NCI-H226 (cell line): ENCODE measurements around the gene PTPN13.

ENCODE experiments used
- DNase-seq: peaks from one replicate; pipeline ENCODE4 v3.0.0-alpha.2; 2015

PTPN13 gene, protein sequence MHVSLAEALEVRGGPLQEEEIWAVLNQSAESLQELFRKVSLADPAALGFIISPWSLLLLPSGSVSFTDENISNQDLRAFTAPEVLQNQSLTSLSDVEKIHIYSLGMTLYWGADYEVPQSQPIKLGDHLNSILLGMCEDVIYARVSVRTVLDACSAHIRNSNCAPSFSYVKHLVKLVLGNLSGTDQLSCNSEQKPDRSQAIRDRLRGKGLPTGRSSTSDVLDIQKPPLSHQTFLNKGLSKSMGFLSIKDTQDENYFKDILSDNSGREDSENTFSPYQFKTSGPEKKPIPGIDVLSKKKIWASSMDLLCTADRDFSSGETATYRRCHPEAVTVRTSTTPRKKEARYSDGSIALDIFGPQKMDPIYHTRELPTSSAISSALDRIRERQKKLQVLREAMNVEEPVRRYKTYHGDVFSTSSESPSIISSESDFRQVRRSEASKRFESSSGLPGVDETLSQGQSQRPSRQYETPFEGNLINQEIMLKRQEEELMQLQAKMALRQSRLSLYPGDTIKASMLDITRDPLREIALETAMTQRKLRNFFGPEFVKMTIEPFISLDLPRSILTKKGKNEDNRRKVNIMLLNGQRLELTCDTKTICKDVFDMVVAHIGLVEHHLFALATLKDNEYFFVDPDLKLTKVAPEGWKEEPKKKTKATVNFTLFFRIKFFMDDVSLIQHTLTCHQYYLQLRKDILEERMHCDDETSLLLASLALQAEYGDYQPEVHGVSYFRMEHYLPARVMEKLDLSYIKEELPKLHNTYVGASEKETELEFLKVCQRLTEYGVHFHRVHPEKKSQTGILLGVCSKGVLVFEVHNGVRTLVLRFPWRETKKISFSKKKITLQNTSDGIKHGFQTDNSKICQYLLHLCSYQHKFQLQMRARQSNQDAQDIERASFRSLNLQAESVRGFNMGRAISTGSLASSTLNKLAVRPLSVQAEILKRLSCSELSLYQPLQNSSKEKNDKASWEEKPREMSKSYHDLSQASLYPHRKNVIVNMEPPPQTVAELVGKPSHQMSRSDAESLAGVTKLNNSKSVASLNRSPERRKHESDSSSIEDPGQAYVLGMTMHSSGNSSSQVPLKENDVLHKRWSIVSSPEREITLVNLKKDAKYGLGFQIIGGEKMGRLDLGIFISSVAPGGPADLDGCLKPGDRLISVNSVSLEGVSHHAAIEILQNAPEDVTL (N-terminal part only)

DNA sequence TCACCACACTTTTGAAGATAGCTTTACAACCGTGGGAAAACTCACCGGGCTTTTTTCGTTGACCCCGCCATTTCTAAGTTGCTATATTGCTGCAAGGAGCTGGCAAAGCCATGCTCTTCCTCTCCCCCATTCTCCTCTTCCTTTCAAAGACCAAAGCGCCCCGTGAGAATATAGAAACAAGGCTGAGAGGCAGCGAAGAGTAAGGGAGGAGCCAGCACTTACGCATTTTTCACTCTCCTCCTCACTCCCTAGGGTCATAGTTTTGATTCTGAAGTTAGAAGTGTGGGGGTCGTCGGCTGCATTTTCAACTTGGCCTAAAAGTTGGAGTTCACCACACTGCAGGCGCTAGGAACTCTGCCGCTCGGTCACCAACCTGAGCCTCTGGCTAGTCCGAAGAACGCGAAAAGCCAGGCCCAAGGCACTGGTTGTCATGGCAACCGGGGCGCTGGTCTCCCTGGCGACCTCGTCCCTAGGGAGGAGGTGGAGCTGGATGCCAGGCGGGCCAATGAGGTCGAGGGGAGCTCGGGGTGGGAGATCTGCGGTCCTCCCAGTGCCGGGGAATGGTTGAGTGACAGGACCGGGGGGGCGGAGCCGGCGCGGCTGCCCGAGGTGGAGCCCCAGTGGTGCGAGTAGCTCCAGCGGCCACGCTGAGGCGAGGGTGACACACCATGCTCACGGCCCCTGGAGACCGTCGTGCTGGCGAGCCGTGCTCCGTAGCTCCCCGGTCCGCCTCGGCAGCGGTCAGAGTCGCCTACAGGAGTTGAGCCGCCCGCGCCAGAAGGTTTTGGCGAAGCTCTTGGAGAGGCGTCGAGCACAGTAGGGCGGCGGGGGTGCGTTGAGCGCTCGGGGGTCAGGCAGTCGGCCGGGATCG, at the start of gene PTPN13:
TSS of gene PTPN13 (plus strand) at position 628 of the 871 bp plus-strand sequence. CDS start 40,942 bp downstream, outside the sequence.
- peak; percentile 95 for DNase-seq

DNA sequence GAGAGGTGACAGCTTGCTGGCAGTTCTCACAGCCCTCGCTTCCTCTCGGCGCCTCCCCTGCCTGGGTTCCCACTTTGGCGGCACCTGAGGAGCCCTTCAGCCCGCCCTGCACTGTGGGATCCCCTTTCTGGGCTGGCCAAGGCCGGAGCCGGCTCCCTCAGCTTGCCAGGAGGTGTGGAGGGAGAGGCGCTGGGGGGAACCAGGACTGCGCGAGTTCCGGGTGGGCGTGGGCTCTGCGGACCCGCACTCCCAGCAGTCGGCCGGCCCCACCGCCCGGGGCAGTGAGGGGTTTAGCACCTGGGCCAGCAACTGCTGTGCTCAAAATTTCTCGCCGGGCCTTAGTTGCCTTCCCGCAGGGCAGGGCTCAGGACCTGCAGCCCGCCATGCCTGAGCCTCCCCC, 47.0 kb upstream of the PTPN13 start:
- DNase-seq: no peak

DNA sequence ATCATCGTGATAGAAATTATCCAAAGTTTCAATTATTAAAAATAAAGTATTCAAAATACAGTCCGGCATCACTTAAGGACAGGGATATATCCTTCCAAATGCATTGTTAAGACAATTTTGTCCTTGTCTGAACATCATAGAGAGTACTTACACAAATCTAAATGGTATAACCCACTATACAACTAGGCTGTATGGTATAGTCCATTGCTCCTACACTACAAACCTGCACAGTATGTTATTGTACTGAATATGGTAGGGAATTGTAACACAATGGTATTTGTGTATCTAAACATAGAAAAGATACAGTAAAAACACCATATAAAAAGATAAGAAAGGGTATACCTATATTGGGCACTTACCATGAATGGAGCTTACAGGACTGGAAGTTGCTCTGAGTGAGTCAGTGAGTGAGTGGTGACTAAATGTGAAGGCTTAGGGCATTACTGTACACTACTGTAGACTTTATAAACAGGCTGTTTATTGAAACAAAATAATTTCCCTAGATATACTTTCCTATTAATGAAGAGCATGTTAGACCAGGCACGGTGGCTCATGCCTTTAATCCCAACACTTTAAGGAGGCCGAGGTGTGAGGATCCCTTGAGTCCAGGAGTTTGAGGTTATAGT, 44.8 kb upstream of the PTPN13 start:
- DNase-seq: peak; percentile 59

DNA sequence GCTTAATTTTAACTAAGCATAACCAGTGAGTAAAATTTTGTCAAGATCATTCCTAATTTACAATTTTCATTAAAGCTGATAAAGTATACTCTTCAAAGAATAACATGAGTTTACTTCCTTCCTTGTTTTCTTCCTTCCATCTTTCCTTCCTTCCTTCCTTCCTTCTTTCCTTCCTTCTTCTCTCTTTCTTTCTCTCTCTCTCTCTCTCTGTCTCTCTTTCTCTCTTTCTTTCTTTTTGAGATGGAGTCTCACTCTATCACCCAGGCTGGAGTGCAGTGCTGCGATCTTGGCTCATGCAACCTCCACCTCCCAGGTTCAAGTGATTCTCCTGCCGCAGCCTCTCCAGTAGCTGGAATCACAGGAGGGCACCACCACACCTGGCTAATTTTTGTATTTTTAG, 42.7 kb upstream of the PTPN13 start:
- no peak for DNase-seq

DNA sequence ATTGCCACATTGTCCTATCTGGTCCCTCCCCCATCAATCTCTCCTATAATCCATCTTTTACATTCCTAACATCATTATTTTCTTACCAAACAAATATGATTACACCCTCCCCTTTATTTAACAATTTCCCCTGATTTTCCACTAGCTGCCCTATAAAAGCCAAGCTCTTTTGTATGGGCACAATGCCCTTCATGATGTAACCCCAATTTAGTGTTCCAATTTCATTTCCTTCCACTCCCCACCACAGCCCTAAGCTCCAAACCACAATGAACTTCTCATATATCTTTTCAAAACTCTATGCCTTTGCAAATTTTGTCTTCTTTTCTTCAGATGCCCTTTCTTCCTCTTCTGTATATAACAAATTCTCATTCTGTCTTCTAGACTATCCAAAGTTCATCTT, 39.5 kb upstream of the PTPN13 start:
- no peak for DNase-seq

DNA sequence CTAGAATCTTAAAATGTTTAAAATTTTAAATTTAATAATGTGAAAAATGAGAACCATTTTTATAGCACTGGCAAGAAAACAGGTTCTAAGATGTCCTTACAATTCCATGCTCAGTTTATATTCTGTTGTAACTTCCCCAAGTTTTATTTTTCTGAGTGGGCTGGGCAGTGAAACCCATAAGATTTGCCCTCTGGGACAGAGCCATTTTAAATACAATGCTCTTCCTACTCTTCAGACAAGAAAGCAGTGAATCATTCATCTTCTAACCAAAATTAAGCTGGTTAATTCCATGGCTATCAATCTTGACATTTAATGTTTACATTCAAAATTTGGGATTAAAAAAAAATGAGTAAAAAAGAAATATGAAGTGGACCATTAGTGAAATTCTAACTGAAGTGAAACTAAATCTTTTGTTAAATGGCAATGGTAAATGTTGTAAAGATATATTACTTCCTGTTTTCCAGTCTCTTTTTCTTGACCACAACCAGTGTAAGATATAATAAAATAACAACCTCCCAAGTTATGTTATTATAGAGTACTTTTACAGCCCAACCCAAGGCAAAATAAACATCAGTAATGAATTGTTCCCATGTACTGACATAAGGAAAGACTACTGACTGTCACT, 37.2 kb upstream of the PTPN13 start:
- no peak for DNase-seq

DNA sequence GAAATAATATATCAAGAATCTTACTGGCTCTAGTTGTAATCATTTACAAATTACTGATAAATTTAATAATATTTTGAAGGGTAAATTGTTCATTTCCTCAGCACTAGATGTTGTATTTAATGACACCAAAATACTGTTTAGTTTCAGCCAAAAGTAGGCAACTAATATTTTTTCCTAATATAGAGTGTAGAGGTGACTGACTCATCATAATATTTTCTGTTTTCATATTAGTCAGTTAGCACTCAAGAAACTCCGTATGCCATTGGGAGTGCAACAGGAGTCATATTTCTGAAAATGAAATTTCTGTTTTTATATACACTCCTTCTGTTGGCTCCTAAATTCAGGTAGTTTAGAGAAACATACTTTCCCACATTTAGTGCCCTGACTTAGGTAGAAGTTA, 36.6 kb upstream of the PTPN13 start:
- DNase-seq: no peak

DNA sequence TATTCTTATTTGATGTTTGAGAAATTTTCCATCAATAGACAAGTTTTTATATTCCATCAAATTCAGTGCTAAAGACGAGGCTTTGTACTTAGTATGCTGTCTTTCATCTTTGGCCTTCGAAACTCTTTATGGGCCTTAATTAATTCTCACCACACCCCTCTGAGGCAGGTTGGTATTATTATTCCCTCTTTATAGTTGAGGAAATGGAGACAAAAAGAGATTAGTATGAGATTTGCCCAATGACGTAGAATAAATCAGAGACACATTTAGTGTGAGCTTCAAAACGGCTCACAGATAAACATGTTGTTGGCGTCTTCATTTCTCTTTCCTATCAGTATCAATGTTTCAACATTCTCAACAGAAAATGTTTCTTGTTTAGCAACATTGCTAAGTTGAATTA, 35.9 kb upstream of the PTPN13 start:
- no peak for DNase-seq

DNA sequence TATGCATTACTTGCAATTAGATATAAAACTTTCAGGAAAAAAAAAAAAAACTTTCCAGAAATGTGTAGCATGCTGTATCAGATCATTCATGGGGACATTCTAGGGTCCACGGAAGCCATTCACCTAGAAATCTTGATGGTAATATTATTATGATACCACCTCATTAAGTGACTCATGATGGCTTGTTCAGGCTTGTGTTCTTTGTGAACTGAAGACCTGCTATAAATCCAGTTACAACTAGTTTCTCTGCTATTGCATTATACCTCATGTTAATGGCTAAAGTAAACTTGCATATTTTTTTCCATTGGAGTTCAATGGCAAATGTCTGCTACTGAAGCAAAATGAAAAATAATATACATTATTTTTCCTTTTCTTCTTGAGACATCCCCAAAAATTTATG, 35.3 kb upstream of the PTPN13 start:
- DNase-seq: no peak

DNA sequence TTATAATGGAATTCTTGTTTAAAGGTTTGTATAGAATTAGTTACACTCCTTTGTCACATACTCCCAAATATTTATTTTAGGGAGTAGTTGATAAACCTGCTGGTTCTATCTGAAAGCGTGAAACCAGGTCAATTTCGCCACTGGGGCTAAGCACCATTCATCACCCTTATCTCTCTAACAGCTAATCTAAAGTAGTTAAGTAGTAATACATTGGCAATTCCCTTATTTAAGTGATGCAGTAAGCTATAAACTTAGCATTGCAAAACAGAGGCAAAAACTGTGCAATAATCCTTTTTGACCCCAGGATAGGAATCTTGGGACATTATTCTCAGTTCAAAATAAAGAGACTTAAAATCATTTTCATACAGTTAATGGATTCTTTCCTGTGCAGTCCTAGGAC, 33.7 kb upstream of the PTPN13 start:
- DNase-seq: no peak

DNA sequence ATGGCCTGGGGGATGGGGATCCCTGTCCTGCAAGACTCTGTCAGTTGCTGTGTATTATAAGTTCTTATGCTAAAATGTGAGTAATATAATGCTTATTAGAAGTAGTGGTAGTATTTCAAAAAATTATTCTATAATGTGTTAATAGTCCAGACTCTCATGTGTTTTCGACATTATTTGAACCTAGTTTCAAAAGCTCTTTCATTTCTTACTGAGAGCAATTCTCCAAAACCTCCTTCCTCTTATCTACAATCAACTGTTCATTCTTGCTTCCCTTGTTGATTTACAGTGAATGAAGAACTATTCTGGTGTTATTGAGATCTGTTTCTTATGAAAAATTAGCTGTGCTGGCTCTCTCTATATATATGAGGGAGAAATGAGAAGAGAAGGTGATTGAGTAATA, 32.9 kb upstream of the PTPN13 start:
- DNase-seq: no peak

DNA sequence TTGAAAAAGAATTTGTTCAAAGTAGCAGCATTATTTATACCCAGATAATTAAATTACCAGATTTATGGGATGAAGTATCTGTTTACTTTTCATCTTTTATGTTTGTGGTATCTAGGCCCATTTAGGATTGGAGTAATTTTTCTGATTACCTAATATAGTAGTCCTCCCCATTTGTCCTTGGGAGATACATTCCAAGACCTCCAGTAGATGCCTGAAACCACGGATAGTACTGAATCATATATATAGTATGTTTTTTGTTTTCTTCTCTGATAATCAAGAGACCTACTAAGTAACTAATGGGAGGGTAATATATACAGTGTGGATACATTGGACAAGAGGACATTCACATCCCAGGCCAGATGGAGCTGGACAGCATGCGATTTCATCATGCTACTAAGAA, 30.7 kb upstream of the PTPN13 start:
- peak; percentile 48 for DNase-seq

DNA sequence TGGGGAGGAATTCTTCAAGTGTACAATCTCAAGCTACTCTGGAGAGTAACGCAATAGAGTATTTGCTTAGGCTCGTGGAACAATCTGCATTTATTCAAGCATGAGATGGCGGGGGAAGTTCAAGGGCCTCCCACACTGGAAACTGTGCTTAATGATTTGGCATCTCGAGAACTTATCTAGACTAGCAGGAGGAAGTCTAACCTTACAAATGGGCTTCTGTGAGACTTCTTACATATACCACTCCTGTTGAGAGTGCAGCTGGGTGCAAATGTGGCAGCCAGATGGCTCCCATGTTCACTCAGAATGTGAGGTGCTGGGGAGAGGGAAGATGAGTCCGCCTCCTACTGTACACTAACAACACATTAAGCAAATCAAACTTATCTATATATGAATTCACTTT, 29.3 kb upstream of the PTPN13 start:
- no peak for DNase-seq

DNA sequence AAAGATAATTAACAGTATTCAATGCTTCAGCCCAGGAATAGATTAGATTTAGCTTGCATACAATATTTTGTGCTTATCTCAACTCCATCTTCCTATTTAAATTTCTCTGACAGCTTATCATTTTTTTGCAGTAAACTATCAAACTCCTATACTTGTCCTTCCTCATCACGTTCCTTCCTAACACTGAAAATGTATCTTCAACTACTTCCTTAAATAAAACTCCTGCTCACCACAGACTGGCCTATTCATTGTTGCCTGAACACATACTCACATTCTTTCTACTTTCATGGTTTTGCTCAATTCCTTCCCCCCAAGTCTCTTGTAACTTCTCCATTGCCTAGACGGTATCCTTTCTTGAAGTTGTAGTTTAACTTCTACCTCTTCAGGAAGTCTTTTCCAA, 28.5 kb upstream of the PTPN13 start:
- DNase-seq: no peak

DNA sequence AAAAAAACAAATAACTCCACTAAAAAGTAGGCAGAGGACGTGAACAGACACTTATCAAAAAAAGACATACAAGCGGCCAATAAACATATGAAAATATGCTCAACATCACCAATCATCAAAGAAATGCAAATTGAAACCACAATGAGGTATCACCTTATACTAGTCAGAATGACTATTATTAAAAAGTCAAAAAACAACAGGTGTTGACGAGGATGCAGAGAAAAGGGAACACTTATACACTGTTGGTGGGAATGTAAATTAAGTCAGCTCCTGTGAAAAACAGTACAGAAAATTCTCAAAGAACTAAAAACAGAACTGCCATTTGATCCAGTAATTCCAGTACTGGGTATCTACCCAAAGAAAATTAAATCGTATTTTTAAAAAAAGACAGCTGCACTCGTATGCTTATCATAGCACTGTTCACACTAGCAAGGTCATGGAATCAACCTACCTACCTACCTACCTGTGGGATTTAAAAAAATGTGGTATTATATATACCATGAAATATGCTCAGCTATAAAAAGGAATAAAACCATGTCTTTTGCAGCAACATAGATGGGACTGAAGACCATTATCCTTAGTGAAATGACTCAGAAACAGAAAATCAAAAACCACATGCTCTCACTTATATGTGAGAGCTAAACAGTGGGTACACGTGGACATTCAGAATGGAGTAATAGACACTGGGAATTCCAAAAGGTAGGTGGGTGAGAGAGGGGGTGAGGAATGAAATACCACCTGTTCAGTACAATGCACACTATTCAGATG, 24.8 kb upstream of the PTPN13 start:
- no peak for DNase-seq

DNA sequence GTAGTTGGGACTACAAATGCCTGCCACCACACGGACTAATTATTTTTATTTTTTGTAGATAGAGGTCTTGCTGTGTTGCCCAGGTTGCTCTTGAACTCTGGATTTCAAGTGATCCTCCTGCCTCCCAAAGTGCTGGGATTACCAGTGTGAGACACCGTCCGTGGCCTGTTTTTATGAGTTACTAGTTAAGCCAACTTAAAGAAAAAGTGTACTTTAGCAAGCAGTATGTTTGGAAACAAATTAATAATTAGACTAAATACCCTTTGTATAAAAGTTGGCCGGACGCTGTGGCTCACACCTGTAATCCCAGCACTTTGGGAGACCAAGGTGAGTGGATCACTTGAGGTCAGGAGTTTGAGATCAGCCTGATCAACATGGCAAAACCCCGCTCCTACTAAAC, 14.2 kb upstream of the PTPN13 start:
- no peak for DNase-seq

DNA sequence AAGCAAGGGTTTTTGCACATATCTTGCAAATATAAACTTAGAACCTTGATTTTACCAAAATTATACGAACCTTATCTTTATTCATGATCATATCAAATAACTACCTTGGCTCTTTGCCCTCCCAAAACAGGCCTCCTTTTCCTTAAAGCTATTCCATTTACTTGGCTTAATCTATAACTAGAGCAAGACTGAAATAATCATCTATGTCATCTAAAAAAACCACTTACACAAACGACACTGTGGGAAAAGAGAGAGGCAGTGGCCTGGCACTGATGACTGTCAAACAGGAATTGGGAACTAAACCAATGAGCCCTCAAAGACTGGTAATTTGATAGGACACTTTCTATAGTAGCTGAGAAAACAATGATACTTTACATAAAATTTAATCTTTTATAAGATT, 11.7 kb upstream of the PTPN13 start:
- no peak for DNase-seq

DNA sequence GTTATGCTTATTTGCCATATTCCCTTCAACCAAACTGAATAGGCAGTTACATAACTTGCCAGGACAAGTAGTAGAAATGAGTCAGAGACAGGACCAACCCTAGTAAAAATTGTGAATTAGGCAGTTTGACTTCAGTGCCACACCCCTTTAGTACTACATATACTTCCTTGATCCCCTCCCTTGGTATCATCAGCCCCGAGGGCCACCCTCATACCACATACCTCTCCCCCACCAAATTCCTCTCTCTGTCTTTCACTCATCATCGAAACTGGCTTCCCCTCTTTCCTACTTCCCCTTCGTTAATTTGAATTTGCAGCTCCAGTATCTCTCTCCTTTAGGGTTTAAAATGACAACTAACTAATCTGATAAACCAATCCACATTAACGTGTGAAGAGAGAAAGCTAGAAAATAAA, 7.9 kb upstream of the PTPN13 start:
- DNase-seq: no peak

DNA sequence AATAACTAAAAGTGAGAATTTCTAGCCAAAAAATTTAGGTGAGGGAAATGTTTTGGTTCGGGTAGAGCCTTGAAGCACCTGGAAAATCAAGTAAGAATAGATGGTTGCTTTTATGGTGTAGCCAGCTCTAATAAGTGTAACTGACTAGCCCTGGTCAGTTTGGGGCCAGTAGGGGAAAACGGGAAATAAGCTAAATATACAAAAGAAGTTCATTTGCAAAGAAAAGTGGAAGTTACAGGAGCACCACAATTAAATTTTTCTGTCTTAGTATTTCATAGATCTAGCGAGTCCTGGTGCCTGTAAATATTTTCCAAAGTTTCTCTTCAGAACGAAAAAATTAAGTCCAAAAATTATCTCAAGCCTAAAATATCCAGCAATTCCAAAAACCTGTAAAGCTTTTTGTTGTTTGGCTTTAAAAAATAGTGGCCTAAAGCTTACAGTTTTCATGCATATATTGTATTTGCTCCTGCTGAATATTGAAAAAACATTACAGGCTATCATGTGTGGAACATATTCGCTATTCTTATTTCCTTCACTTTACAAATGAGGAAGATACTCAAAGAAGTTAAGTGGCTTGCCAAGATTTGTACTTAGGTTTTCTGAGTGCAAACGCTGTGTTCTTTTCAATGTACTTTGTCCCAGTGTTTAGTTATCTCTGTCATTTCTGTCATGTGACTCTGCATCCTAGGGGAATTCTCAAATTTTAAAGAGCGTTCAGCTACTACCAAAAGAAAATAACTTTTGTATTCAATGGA, 7.3 kb upstream of the PTPN13 start:
- no peak for DNase-seq
